Activated T-helper 1 cell treated with anti-CD3 and anti-CD28 coated beads, Interleukin-12 subunit alpha, Interleukin-12 subunit beta, Interleukin-2, Interleukin-4 antibody, amounts not matched to agents 30 ng/mL and 10 ng/mL and 1 ng/mL, durations not matched to agents 14 hours and 24 hours and 36 hours (primary cell): Measurements from ENCODE around the gene LRMDA. TPM values are rescaled to one million over a fixed set of nuclear protein-coding genes. Genes with fewer than 3 reads are reported as not detected.

ENCODE experiments used
- DNase-seq: peaks from one replicate; pipeline ENCODE4 v3.0.0; 2021; ENCODE audit warnings: low spot score
- H3K27ac Mint-ChIP-seq: one replicate; pipeline ENCODE4 v1.8.0; 2021; ENCODE audit warnings: mild to moderate bottlenecking, mixed read lengths
- H3K27me3 Mint-ChIP-seq: one replicate; pipeline ENCODE4 v1.8.0; 2022; ENCODE audit warnings: mild to moderate bottlenecking, moderate library complexity, mixed read lengths; ENCODE audit not compliant: insufficient read depth
- H3K36me3 Mint-ChIP-seq: one replicate; pipeline ENCODE4 v1.8.0; 2021; ENCODE audit warnings: low read depth, mixed read lengths
- H3K4me1 Mint-ChIP-seq: one replicate; pipeline ENCODE4 v1.8.0; 2021; ENCODE audit warnings: low read depth, mixed read lengths
- H3K4me3 Mint-ChIP-seq: one replicate; pipeline ENCODE4 v1.8.0; 2021; ENCODE audit warnings: mild to moderate bottlenecking, moderate library complexity, mixed read lengths
- H3K9me3 Mint-ChIP-seq: one replicate; pipeline ENCODE4 v1.8.0; 2021; ENCODE audit warnings: mixed read lengths
- intact Hi-C: fragments of 100-400 bp; cut with micrococcal nuclease; formaldehyde crosslinking; loops from one replicate; pipeline ENCODE4 v1.15.1; 2024
- total RNA-seq: library from RNA; stranded (reverse); gene quantifications from 2 replicates; pipeline ENCODE4 v1.2.3, GENCODE V29; 2022

The LRMDA gene
- total RNA-seq, 1 donor from 2014 or later: not detected

DNA sequence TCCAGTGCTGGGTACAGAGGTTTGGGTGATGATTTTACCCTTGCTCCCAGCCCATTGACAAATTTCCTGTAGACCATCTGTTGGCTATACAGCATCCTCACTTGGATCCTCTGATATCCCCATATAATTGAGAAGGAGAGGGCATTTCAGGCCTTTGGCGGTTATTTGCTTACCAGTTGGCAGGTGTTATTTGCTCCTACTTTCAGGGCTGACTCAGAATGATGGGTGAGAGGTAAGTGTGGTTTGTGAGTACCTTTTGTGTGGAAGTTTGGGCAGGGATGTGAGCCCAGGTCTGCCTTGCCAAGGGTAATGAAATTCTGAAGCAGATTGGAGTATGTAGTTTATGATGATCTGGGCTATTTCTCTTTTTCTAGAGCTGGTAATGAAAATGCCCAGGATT, 93.6 kb downstream of the LRMDA start:
- intact Hi-C loops: no loop called here
- Mint-ChIP-seq H3K36me3 (no peaks in the 10 kb centered on the region), H3K9me3 (no peaks in the 10 kb centered on the region), H3K4me3 (no peak overlapping the region), H3K27ac (no peak overlapping the region), H3K27me3 (no peaks in the 10 kb centered on the region), H3K4me1 (no peaks in the 10 kb centered on the region)
- no peak for DNase-seq

DNA sequence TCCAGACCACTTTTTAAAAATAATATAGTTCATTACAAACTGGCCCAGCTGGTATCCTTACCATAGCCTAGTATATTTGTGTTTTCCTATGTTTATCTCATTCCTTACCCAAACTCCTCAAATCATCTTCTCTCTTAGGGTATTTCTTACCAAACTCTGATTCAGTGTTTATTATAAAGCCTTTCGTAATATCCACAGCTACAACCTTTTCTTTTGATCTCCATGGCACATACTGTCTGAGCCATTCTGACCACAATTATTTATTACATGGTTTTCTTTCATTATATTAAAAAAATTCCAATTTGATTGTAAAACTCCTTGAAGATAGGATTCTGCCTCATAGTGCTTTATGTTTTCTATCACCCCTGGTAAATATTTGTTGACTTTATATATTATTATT, 94.2 kb downstream of the LRMDA start:
- Mint-ChIP-seq H3K27ac (no peak overlapping the region), H3K4me3 (no peak overlapping the region), H3K4me1 (no peaks in the 10 kb centered on the region), H3K36me3 (no peaks in the 10 kb centered on the region), H3K27me3 (no peaks in the 10 kb centered on the region), H3K9me3 (no peaks in the 10 kb centered on the region)
- intact Hi-C loops: no loop called here
- no peak for DNase-seq

DNA sequence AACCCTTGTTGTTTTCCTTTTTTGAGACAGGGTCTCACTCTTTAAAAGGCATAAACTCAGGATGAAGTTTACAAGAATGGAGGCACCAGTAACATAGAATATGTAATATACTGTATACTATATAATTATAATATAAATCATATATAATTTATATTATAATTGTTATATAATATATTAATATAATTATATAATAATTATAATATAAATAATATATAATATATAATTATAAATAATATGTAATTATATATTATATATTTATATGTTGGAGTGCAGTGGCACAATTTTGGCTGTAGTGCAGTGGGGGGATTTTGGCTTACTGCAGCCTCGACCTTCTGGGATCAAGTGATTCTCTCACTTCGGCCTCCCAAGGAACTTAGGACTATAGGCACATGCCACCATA, 96.1 kb downstream of the LRMDA start:
- DNase-seq: no peak
- Mint-ChIP-seq H3K27me3 (no peaks in the 10 kb centered on the region), H3K4me1 (no peaks in the 10 kb centered on the region), H3K27ac (no peak overlapping the region), H3K9me3 (no peaks in the 10 kb centered on the region), H3K4me3 (no peak overlapping the region), H3K36me3 (no peaks in the 10 kb centered on the region)
- intact Hi-C loops: no loop called here

DNA sequence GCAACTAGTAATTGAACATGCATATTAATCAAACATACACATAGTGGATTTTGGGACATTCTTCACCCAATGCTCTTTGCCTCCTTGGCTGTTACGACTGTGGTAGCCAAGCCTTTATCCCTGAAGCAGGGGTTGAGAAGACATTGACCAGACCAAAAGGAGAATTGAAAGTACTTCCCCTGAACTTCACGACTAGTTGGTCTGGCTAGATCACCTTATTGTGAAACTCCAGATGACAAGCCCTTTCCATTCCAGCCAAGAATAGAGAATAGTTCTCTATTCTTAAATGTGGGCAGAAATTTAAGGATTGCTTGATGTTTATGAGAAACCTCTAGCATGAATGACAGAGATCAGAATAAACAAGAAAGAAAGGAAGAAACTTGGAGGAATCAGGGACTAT, 97.0 kb downstream of the LRMDA start:
- Mint-ChIP-seq H3K4me3 (no peak overlapping the region), H3K27ac (no peak overlapping the region), H3K36me3 (no peaks in the 10 kb centered on the region), H3K9me3 (no peaks in the 10 kb centered on the region), H3K27me3 (peaks cover 2% of the 10 kb centered on the region), H3K4me1 (no peaks in the 10 kb centered on the region)
- no peak for DNase-seq
- intact Hi-C loops: no loop called here

DNA sequence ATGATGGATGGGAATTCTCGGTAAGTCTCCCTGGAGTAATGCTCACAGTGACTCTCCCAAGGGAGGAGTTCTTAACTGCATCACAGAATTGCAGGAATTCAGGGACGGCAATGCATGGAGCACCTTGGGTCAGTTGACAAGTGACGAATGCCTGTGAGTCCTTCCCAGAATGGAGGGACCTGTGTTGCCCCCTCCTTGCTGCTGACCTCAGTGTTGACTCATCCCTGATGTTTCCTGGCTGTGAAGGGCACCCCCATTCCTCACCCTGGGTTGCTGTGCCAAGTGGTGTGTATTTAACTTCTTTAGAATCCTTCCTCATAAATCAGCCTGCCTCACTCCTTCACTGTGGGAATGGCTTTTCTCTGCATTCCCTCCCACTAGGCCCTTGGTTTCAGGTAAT, 98.9 kb downstream of the LRMDA start:
- no peak overlapping the region for H3K4me3 Mint-ChIP-seq
- no peak for DNase-seq
- no peak overlapping the region for H3K27ac Mint-ChIP-seq
- no peaks in the 10 kb centered on the region for H3K4me1 Mint-ChIP-seq
- intact Hi-C loops: no loop called here
- no peaks in the 10 kb centered on the region for H3K9me3 Mint-ChIP-seq
- H3K27me3 Mint-ChIP-seq: peaks cover 2% of the 10 kb centered on the region
- no peaks in the 10 kb centered on the region for H3K36me3 Mint-ChIP-seq

DNA sequence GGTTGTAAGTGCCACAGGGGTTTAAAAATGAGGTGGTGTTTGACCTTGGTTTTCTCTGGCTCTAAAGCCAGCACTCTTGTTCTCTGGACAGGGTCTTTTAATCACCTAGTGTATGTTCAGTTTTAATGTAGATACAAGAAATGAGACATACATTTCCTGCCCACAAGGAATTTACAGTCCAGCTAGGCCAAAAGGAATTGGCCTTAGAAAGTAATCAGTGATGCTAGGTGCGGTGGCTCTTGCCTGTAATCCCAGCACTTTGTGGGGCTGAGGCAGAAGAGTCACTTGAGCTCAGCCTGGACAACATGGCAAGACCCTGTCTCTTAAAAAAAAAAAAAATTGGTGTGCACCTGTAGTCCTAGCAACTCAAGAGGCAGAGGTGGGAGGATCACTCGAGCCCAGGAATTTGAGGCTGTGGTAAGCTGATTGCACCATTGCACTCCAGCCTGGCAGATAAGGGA, 100.2 kb downstream of the LRMDA start:
- no peak for DNase-seq
- H3K27ac Mint-ChIP-seq: no peak overlapping the region
- H3K4me1 Mint-ChIP-seq: no peaks in the 10 kb centered on the region
- no peak overlapping the region for H3K4me3 Mint-ChIP-seq
- H3K36me3 Mint-ChIP-seq: no peaks in the 10 kb centered on the region
- intact Hi-C loops: no loop called here
- H3K27me3 Mint-ChIP-seq: peaks cover 2% of the 10 kb centered on the region
- no peaks in the 10 kb centered on the region for H3K9me3 Mint-ChIP-seq

DNA sequence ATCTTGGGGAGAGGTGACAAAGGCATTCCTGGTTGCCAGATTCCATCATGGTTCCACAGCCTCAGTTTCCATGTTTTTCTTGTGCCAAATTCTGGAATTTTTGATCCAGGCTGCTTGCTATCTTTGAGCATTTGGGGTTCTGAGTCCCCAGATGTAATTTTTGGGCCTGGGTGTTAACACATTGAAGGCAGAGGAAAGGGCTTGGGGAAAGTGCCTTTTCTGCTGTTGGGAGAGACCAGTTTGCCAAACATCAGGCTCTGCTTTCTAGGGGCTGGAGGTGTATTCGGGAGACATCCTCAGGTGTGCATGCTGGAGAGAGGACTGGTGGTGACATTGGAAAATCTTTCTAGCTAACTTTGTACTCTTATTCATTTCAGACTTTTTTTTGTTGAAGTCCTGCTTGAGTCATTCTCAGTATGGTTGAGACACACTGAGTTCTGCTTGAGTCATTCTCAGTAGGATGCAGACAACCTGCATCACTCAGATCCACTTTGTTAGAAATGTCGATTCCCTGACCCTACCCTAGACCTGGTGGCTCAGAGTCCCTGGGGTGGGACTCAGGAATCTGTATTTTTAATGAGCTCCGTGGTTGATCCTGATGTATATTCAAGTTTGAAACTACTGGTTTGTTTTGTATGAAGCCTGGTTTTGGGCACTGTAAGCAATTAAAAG, 101.0 kb downstream of the LRMDA start:
- Mint-ChIP-seq H3K4me1 (no peaks in the 10 kb centered on the region), H3K4me3 (no peak overlapping the region), H3K27me3 (peaks cover 2% of the 10 kb centered on the region), H3K27ac (no peak overlapping the region), H3K36me3 (no peaks in the 10 kb centered on the region), H3K9me3 (no peaks in the 10 kb centered on the region)
- intact Hi-C loops: no loop called here
- no peak for DNase-seq

DNA sequence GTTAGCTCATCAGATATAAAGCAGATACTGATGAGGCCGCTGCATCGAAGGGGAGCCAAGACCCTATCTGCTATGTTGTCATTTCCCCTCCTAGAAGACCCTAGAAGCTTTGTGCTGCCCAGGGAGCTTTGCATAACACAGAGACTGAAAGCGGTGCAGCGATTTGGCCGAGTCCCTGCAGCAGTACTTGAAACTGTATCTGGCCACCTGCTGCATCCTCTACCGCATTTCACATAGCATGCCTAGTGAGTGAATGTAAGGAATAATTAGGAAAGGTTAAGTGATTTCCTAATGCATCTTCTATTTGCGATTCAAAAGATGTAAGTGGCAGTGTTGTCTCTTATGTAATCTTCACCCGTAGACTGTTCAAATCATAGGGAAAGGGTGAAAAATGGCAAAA, 106.7 kb downstream of the LRMDA start:
- Mint-ChIP-seq H3K4me1 (no peaks in the 10 kb centered on the region), H3K9me3 (no peaks in the 10 kb centered on the region), H3K27ac (no peak overlapping the region), H3K27me3 (no peaks in the 10 kb centered on the region), H3K4me3 (no peak overlapping the region), H3K36me3 (no peaks in the 10 kb centered on the region)
- intact Hi-C loops: no loop called here
- no peak for DNase-seq

DNA sequence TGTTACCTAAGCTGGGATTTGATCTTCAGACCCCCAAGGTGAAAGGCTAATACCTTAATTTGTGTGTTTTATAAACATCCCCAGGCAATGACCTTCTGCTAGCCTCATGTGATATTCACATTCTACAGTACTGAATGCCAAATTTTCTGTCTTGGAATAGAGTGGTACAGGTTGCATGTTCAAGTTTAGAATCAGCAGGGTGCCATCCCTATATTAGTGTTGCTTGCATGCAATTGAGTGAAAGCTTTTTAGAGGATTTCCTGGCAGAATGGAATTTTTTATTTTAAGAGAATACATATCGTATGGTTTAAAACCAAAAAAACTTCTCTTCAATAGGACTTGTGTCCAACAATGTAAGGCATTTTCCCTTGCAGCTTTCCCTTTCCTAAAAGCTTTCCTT, 107.3 kb downstream of the LRMDA start:
- intact Hi-C loops: no loop called here
- no peaks in the 10 kb centered on the region for H3K9me3 Mint-ChIP-seq
- no peak for DNase-seq
- no peaks in the 10 kb centered on the region for H3K4me1 Mint-ChIP-seq
- H3K4me3 Mint-ChIP-seq: no peak overlapping the region
- H3K27me3 Mint-ChIP-seq: no peaks in the 10 kb centered on the region
- no peaks in the 10 kb centered on the region for H3K36me3 Mint-ChIP-seq
- no peak overlapping the region for H3K27ac Mint-ChIP-seq

DNA sequence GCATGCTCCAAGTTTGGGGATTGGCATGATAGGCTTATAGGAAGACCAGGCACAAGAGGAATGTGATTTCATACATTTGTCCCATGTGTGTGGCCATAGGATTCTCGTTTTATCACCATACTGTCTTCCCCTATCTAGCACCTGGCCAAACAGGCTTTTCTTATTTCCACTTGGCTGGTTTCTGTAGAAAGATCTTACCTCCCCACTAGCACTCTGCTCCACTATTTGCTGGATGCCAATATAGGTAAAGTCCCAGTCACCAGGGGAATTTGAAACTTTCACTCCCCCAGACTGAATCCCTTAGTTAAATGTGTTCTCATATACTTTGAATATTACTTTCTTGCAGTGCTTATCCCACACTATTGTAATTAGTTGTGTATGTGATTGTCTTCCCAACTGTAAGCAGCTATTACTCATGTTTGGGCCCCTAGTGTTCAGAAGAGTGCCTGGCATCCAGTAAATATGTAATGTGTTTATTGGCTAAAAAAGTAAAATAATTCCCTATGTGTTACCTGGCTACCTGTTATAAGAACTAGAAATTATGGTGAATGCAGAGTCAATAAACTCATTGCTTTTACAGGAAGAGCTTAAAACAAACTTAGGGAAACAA, 109.0 kb downstream of the LRMDA start:
- H3K36me3 Mint-ChIP-seq: no peaks in the 10 kb centered on the region
- H3K27me3 Mint-ChIP-seq: no peaks in the 10 kb centered on the region
- H3K4me1 Mint-ChIP-seq: no peaks in the 10 kb centered on the region
- DNase-seq: no peak
- no peak overlapping the region for H3K4me3 Mint-ChIP-seq
- no peaks in the 10 kb centered on the region for H3K9me3 Mint-ChIP-seq
- no peak overlapping the region for H3K27ac Mint-ChIP-seq
- intact Hi-C loops: no loop called here

DNA sequence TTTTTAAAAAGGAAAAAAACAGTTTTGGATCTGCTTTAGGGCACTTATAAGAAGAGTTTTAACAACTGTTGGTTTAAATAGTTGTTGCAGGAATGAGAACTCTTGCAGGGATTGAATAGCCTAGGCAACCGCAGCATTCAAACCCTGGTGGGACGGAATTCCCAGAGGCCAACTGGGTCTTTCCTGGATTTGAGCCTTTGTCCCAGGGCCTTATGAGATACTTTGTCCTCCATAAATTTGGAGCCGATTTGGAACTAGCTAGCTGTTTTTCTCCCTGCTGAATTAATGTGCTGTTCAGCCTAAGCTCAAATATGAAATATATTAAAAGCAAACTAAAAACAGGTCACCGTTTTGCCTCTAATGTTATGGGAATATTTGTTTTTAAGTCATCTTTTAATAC, 109.6 kb downstream of the LRMDA start:
- no peaks in the 10 kb centered on the region for H3K27me3 Mint-ChIP-seq
- H3K27ac Mint-ChIP-seq: no peak overlapping the region
- DNase-seq: no peak
- intact Hi-C loops: no loop called here
- no peak overlapping the region for H3K4me3 Mint-ChIP-seq
- no peaks in the 10 kb centered on the region for H3K4me1 Mint-ChIP-seq
- H3K36me3 Mint-ChIP-seq: no peaks in the 10 kb centered on the region
- H3K9me3 Mint-ChIP-seq: no peaks in the 10 kb centered on the region

DNA sequence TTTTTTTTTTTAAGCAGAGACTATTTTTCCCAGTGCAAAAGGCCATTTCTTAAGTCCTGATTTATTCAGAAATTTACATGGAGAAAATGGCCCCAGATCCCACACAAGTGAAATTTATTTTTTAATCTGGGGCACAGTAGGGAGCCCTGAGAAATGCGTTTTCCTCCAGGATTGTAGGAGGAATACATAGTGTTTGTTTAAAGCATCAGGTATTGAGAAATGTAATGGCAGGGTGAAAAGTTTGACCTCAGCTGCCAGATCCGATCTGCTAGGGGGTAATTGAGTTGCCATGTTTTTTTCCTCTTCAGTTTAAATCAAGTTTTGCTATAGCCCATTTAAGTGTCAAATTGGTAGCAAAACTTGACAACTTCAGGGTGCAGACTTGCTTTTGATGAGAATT, 110.0 kb downstream of the LRMDA start:
- no peak for DNase-seq
- intact Hi-C loops: no loop called here
- no peak overlapping the region for H3K27ac Mint-ChIP-seq
- no peak overlapping the region for H3K4me3 Mint-ChIP-seq
- no peaks in the 10 kb centered on the region for H3K9me3 Mint-ChIP-seq
- no peaks in the 10 kb centered on the region for H3K4me1 Mint-ChIP-seq
- no peaks in the 10 kb centered on the region for H3K27me3 Mint-ChIP-seq
- H3K36me3 Mint-ChIP-seq: no peaks in the 10 kb centered on the region

DNA sequence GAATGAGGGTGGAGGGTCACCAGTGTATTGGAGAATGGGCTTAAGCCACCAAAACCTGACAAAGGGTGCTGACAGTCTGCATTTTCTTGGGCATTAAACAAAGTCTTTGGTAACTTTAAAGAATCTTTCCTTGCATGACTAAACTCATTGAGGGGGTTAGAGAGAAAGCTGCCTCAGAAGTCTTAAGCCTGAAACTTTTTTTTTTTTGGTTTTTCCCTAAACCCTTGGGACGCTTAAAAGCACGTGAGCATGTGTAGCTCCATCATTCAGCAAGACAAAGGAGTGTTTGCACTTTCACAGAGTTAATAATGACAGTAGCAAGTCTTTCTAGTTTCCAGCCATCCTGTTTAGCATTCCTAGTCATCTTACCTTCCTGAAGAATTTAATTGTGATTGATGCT, 110.7 kb downstream of the LRMDA start:
- Mint-ChIP-seq H3K36me3 (no peaks in the 10 kb centered on the region), H3K9me3 (no peaks in the 10 kb centered on the region), H3K4me3 (no peak overlapping the region), H3K27me3 (no peaks in the 10 kb centered on the region), H3K27ac (no peak overlapping the region), H3K4me1 (no peaks in the 10 kb centered on the region)
- intact Hi-C loops: no loop called here
- DNase-seq: no peak

DNA sequence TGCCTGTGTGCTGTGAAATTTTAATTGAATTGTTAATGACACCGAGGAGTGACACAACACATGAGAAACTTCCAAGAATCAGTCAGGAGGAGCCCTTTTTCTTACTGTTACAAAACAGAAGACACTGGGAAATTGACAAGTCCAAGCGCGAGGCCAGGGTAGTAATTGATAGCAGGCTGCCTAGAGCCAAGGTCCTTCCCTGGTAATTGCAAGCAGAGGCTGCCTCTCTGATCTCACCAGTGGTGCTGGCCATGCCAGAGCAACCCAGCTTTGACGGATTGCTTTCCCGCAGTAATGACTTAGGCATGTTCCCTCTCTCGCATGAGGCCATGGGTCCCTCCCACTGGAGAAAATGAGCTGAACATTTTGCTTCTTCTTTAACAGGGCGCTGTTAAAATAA, 111.5 kb downstream of the LRMDA start:
- no peak overlapping the region for H3K4me3 Mint-ChIP-seq
- DNase-seq: no peak
- no peak overlapping the region for H3K27ac Mint-ChIP-seq
- no peaks in the 10 kb centered on the region for H3K4me1 Mint-ChIP-seq
- H3K27me3 Mint-ChIP-seq: no peaks in the 10 kb centered on the region
- no peaks in the 10 kb centered on the region for H3K9me3 Mint-ChIP-seq
- no peaks in the 10 kb centered on the region for H3K36me3 Mint-ChIP-seq
- intact Hi-C loops: no loop called here
